NCI-H446 (cell line): ENCODE measurements around the gene LAPTM5.
"Not testable (repeated sequence)": the region's sequence is repeated elsewhere in the genome, so short reads cannot be mapped to it uniquely, and the experiment has no call there.

Source experiments
- DNase-seq, 2 experiments: peaks; one replicate each; lab custom pipeline; 2025; lab: John Stamatoyannopoulos, UW

The LAPTM5 gene

GRCh38 chr1:30770150-30770549 is 12.6 kb upstream of the LAPTM5 start:
- no peak for DNase-seq

GRCh38 chr1:30768830-30769718 is 11.5 kb upstream of the LAPTM5 start:
- no peak for DNase-seq

GRCh38 chr1:30768159-30768829 is 10.7 kb upstream of the LAPTM5 start:
- no peak for DNase-seq

- DNase-seq, result not testable (repeated sequence)
Observed at GRCh38 chr1:30766948-30767347, 9.4 kb upstream of the LAPTM5 start.

- DNase-seq, result no peak
Observed at GRCh38 chr1:30765556-30766434, 8.2 kb upstream of the LAPTM5 start.

GRCh38 chr1:30764939-30765555 is 7.5 kb upstream of the LAPTM5 start:
- no peak for DNase-seq

GRCh38 chr1:30764396-30764795 is 6.8 kb upstream of the LAPTM5 start:
- DNase-seq, result no peak

GRCh38 chr1:30763651-30764248 is 6.2 kb upstream of the LAPTM5 start:
- no peak for DNase-seq

GRCh38 chr1:30762930-30763650 is 5.5 kb upstream of the LAPTM5 start:
- no peak for DNase-seq

GRCh38 chr1:30762152-30762929 is 4.8 kb upstream of the LAPTM5 start:
- DNase-seq, result no peak

- DNase-seq, result no peak
Observed at GRCh38 chr1:30761381-30762151, 4.0 kb upstream of the LAPTM5 start.

- DNase-seq, result no peak
Observed at GRCh38 chr1:30760596-30761324, 3.2 kb upstream of the LAPTM5 start.

GRCh38 chr1:30759718-30760281 is 2.2 kb upstream of the LAPTM5 start:
- no peak for DNase-seq

GRCh38 chr1:30758785-30759380 is 1.3 kb upstream of the LAPTM5 start:
- no peak for DNase-seq

- no peak for DNase-seq
Observed at GRCh38 chr1:30758121-30758688, 631 bp upstream of the LAPTM5 start.

- no peak for DNase-seq
Observed at GRCh38 chr1:30756545-30757351, 826 bp downstream of the LAPTM5 start.

GRCh38 chr1:30756206-30756544 is 1.4 kb downstream of the LAPTM5 start:
- no peak for DNase-seq
